ENCODE data around the gene REEP2.
"Not testable (repeated sequence)": the region's sequence is repeated elsewhere in the genome, so short reads cannot be mapped to it uniquely, and the experiment has no call there.

REEP2 gene

GRCh38 chr5:138465261-138466124 lies 26.6 kb downstream of the REEP2 start, which contains the start of gene EGR1:
EGR1 (plus strand) TSS chr5:138465479; CDS start chr5:138465762, 283 bp downstream.
- Histone ChIP-seq H3K9me3 (no peaks in the 10 kb centered on the region), H3K4me3 (peak within 1 kb of the TSS; percentile 100), H3K27me3 (ENCODE audit: low read depth) (no peaks in the 10 kb centered on the region), H3K36me3 (replicated peaks) (no peaks in the 10 kb centered on the region), H3K4me1 (peaks cover 5% of the 10 kb centered on the region)
- in situ Hi-C loops (cut with MboI; ENCODE audit: low sequenced_read_pairs), result no loop called here
- peak; percentile 82 to 94 for DNase-seq (ENCODE audit: low spot score in 2 of 2)

- peaks cover 5% of the 10 kb centered on the region for H3K4me1 ChIP-seq
- peak in 1 of 2 experiments; percentile 28 for DNase-seq (ENCODE audit: low spot score in 2 of 2)
- no peaks in the 10 kb centered on the region for H3K9me3 ChIP-seq
- peak overlapping the region; percentile 100 for H3K4me3 ChIP-seq
- no peaks in the 10 kb centered on the region for H3K27me3 ChIP-seq (ENCODE audit: low read depth)
- in situ Hi-C loops (cut with MboI; ENCODE audit: low sequenced_read_pairs), result no loop called here
- no peaks in the 10 kb centered on the region for H3K36me3 ChIP-seq (replicated peaks)
These were observed 27.5 kb downstream of the REEP2 start for GRCh38 chr5:138466125-138466899.

GRCh38 chr5:138466900-138467710 lies 28.2 kb downstream of the REEP2 start:
- Histone ChIP-seq H3K4me3 (no peak overlapping the region), H3K4me1 (peaks cover 5% of the 10 kb centered on the region), H3K27me3 (ENCODE audit: low read depth) (no peaks in the 10 kb centered on the region), H3K36me3 (replicated peaks) (no peaks in the 10 kb centered on the region), H3K9me3 (no peaks in the 10 kb centered on the region)
- in situ Hi-C loops (cut with MboI; ENCODE audit: low sequenced_read_pairs), result no loop called here
- DNase-seq (ENCODE audit: low spot score in 2 of 2), result no peak

- DNase-seq (ENCODE audit: low spot score in 2 of 2), result no peak
- no peaks in the 10 kb centered on the region for H3K36me3 ChIP-seq (replicated peaks)
These were observed 28.9 kb downstream of the REEP2 start for GRCh38 chr5:138467711-138468132.

GRCh38 chr5:138468133-138468965 lies 29.5 kb downstream of the REEP2 start:
- Histone ChIP-seq H3K9me3 (no peaks in the 10 kb centered on the region), H3K4me3 (no peak overlapping the region), H3K27me3 (ENCODE audit: low read depth) (no peaks in the 10 kb centered on the region), H3K36me3 (replicated peaks) (no peaks in the 10 kb centered on the region), H3K4me1 (peaks cover 4% of the 10 kb centered on the region)
- no peak for DNase-seq (ENCODE audit: low spot score in 2 of 2)
- in situ Hi-C loops (cut with MboI; ENCODE audit: low sequenced_read_pairs), result no loop called here

More at GRCh38 chr5:138467711-138468132, 28.9 kb downstream of the REEP2 start:
- Histone ChIP-seq H3K4me1 (peaks cover 5% of the 10 kb centered on the region), H3K27me3 (ENCODE audit: low read depth) (no peaks in the 10 kb centered on the region), H3K9me3 (no peaks in the 10 kb centered on the region), H3K4me3 (no peak overlapping the region)
- in situ Hi-C loops (cut with MboI; ENCODE audit: low sequenced_read_pairs), result no loop called here

- Histone ChIP-seq H3K4me1 (no peaks in the 10 kb centered on the region; the same call in none of the 2 replicates), H3K36me3 (replicated peaks) (no peaks in the 10 kb centered on the region), H3K27me3 (ENCODE audit: low read depth) (no peaks in the 10 kb centered on the region), H3K4me3 (no peak overlapping the region), H3K9me3 (no peaks in the 10 kb centered on the region)
- in situ Hi-C loops (cut with MboI; ENCODE audit: low sequenced_read_pairs), result no loop called here
- DNase-seq (ENCODE audit: low spot score in 2 of 2), result no peak
These were observed 30.2 kb downstream of the REEP2 start for GRCh38 chr5:138468966-138469539.

GRCh38 chr5:138469540-138470321 lies 30.9 kb downstream of the REEP2 start:
- DNase-seq (ENCODE audit: low spot score in 2 of 2), result no peak
- H3K4me1 ChIP-seq, result no peaks in the 10 kb centered on the region; the same call in 1 of the 2 replicates
- no peaks in the 10 kb centered on the region for H3K9me3 ChIP-seq
- in situ Hi-C loops (cut with MboI; ENCODE audit: low sequenced_read_pairs), result no loop called here
- H3K36me3 ChIP-seq (replicated peaks), result no peaks in the 10 kb centered on the region
- H3K27me3 ChIP-seq (ENCODE audit: low read depth), result no peaks in the 10 kb centered on the region
- H3K4me3 ChIP-seq, result no peak overlapping the region

- no peak overlapping the region for H3K4me3 ChIP-seq
- no peaks in the 10 kb centered on the region; the same call in 1 of the 2 replicates for H3K4me1 ChIP-seq
- no peaks in the 10 kb centered on the region for H3K9me3 ChIP-seq
- H3K27me3 ChIP-seq (ENCODE audit: low read depth), result no peaks in the 10 kb centered on the region
- in situ Hi-C loops (cut with MboI; ENCODE audit: low sequenced_read_pairs), result no loop called here
- no peak for DNase-seq (ENCODE audit: low spot score in 2 of 2)
- H3K36me3 ChIP-seq (replicated peaks), result no peaks in the 10 kb centered on the region
These were observed 31.6 kb downstream of the REEP2 start for GRCh38 chr5:138470322-138471051.

- no peak overlapping the region for H3K4me3 ChIP-seq
- no peak for DNase-seq (ENCODE audit: low spot score in 2 of 2)
- in situ Hi-C loops (cut with MboI; ENCODE audit: low sequenced_read_pairs), result no loop called here
- no peaks in the 10 kb centered on the region for H3K36me3 ChIP-seq (replicated peaks)
- no peaks in the 10 kb centered on the region for H3K9me3 ChIP-seq
- no peaks in the 10 kb centered on the region for H3K27me3 ChIP-seq (ENCODE audit: low read depth)
- H3K4me1 ChIP-seq, result peaks cover under 1% of the 10 kb centered on the region; the same call in 1 of the 2 replicates
These were observed 32.1 kb downstream of the REEP2 start for GRCh38 chr5:138471052-138471361.

- H3K9me3 ChIP-seq, result no peaks in the 10 kb centered on the region
- no peaks in the 10 kb centered on the region for H3K27me3 ChIP-seq (ENCODE audit: low read depth)
- no peaks in the 10 kb centered on the region for H3K36me3 ChIP-seq (replicated peaks)
- no peak for DNase-seq (ENCODE audit: low spot score in 2 of 2)
- in situ Hi-C loops (cut with MboI; ENCODE audit: low sequenced_read_pairs), result no loop called here
- H3K4me3 ChIP-seq, result no peak overlapping the region
- peaks cover 11% of the 10 kb centered on the region for H3K4me1 ChIP-seq
These were observed 33.5 kb downstream of the REEP2 start for GRCh38 chr5:138472353-138472752.

- H3K9me3 ChIP-seq; H3K4me3 ChIP-seq; DNase-seq (ENCODE audit: low spot score in 2 of 2); H3K27me3 ChIP-seq (ENCODE audit: low read depth); H3K36me3 ChIP-seq (replicated peaks); in situ Hi-C loops (cut with MboI; ENCODE audit: low sequenced_read_pairs): not testable (repeated sequence)
- peaks cover 13% of the 10 kb centered on the region for H3K4me1 ChIP-seq
These were observed 34.3 kb downstream of the REEP2 start for GRCh38 chr5:138473151-138473550.
